HG03064 (cell line): ENCODE results near the gene BCKDHA.
"Not testable (repeated sequence)": the region's sequence is repeated elsewhere in the genome, so short reads cannot be mapped to it uniquely, and the experiment has no call there.

ENCODE experiments used
- ATAC-seq: cut with Tn5 transposase; IDR thresholded peaks from one replicate; pipeline ENCODE4 v1.9.1; 2021; ENCODE audit warnings: low read depth; ENCODE audit not compliant: unreplicated experiment

BCKDHA gene

GRCh38 chr19:41441321-41441945, 43.8 kb downstream of the BCKDHA start:
- ATAC-seq = no peak

- ATAC-seq = no peak
Observed at GRCh38 chr19:41442473-41443355, 45.1 kb downstream of the BCKDHA start, which contains the start of gene ERICH4. Gene ERICH4, plus strand, starts transcription at chr19:41443156. Its CDS starts 14 bp downstream, at chr19:41443170.

DNA sequence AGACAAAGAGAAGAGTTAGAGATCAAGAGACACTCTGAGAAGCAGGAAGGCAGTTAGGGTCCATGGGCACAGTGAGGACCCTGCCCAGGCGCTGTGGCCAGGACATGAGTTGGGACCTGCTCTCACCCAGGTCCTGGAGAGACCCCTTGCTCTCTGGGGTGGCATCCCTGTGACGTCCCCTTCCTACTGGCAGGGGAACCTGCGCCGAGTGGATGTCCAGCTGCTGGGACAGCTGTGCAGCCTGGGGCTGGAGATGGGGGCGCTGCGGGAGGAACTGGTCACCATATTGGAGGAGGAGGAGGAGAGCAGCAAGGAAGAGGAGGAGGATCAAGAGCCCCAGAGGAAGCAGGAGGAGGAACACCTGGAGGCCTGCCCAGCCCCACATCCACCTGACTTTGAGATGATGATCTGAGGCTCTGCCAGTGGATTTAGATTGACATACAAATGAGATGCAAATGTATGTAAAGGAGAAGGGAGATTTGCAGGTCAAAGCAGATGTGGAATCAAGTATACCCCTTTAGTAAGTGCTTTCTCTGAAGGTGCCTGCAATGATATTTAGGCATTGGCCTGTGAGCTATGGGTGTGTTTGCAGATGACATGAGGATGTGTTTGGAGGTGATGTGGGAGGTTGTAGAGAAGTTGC, 46.3 kb downstream of the BCKDHA start:
- ATAC-seq = no peak

GRCh38 chr19:41445575-41445974, 48.0 kb downstream of the BCKDHA start:
- ATAC-seq = no peak

GRCh38 chr19:41447732-41448332, 50.2 kb downstream of the BCKDHA start:
- no peak for ATAC-seq

GRCh38 chr19:41449079-41449864, 51.7 kb downstream of the BCKDHA start:
- ATAC-seq = no peak

- ATAC-seq = no peak
Observed at GRCh38 chr19:41449865-41450178, 52.2 kb downstream of the BCKDHA start.

DNA sequence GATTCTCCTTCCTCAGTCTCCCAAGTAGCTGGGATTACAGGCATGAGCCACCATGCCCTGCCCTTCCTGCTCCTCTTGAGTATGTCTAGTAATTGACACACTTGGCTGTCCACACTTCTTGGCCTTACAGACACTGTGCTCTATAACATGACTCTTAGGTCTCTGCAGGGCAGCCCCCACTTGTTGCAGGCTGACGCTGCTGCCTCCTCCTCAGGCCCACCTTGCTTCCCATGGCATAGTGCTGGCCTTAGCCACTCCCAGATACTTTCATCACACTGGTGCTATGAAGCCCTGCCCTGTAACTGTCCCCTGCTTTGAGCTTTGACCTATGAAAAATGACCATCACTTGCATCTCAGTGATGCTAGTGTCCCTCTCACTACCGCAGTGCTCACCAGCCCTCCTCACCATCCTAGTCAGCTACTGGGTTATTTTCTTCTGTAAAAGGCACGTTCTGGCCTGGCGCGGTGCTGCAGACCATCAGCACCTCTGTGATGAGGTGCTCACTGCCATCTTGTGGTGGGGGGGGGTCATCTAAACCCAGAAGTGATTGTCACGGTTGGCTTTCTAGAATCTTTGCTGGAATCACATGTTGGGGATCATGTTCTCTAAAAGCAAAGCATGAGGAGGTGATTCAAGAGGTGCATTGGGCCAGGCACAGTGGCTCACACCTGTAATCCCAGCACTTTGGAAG, 55.1 kb downstream of the BCKDHA start:
- no peak for ATAC-seq

DNA sequence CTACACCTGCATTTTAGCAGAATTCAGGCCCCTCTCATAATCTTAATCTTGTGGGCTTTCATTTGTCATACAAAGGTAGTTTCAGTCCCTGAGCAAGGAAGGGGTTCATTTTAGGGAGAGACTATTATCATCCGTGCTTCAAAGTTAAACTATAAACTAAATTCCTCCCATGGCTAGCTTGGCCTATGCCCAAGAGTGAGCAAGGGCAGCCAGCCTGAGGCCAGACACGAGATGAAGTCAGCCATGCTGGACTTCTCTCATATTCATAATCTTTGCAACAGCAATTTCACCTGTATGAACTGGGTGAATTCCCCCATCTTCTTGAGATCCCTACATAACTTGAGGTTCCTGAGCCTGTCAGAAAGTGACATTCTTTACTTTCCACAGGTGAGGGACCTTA, 58.3 kb downstream of the BCKDHA start:
- ATAC-seq = no peak

GRCh38 chr19:41456342-41456918, 58.8 kb downstream of the BCKDHA start:
- no peak for ATAC-seq

- no peak for ATAC-seq
Observed at GRCh38 chr19:41457241-41457640, 59.6 kb downstream of the BCKDHA start.

DNA sequence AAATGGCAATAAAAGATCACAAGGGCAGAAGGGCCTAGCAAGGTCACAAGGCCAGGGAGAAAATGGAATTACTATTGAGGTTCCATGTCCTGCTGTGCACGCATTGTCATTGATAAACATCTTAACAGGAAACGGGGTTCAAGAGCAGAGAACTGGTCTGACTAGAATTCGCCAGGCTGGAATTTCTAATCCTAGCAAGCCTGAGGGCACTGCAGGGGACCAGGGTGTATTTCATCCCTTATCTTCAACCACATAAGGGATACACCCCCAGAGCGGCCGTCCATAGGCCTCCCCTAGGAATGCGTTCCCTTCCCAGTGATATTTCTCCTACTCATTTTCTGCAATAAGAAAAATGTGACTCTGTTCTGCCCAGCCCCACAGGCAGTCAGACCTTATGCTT, 64.9 kb downstream of the BCKDHA start:
- no peak for ATAC-seq

DNA sequence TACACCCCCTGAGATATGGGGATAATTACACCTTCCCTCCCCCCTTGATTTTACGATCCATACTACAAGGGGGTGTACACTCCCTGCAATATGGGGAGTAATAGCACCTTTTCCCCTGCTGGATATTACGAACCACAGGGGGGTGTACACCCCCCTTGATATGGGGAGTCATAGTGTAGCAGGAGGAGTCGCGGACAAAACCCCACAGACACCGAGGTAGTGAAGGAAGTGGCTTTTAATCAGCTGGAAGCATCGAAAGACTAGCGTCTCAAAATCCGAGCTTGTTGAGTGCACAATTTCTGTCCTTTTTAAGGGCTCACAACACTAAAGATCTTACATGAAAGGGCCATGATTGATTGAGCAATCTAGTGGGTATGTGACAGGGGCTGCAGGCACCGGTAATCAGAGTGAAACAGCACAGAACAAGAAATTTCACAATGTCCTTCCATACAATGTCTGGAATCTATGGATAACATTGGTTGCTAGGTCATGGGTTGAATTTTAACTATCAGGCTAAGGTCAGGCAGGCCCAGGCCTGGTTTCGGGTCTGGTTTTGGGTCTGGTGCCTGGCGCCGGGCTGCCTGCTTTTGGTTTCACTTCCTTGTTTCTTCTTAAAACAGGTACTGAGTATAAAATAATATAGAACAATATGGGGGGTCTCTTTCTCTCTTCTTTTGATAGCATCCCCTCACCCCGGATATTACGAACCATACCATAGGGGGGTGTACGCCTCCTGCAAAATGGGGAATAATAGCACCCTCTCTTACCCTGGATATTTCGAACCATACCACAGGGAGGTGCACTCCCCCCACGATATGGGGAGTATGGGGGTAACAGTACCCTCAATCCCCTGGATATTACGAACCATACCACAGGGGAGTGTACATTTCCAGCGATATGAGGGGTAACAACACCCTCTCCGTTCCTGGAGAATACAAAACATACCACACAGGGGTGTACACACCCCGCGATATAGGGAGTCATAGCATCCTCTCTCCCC, 65.9 kb downstream of the BCKDHA start:
- not testable (repeated sequence) for ATAC-seq
